ENCODE results near the gene RANBP10. TPM values are rescaled to one million over a fixed set of nuclear protein-coding genes. Genes with fewer than 3 reads are reported as not detected.

Gene RANBP10
- total RNA-seq, 4 donors from 2014 or later: 5.8 to 12.2 (median 8.6) TPM

DNA sequence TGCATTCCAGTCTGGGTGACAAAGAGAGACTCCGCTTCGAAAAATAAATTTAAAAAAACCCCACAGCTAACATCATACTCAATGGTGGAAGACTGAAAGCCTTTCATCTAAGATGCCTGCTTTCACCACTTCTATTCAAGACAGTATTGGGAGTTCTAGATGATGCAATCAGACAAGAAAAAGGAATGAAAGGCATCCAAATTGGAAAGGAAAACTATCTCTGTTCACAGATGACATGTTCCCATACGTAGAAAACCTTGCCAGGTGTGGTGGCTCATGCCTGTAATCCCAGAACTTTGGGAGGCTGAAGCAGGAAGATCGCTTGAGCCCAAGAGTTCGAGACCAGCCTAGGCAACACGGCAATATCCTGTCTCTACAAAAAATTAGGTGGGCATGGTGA, 31.1 kb downstream of the RANBP10 start:
- no peak for DNase-seq (ENCODE audit: extremely low spot score)
- Histone ChIP-seq H3K4me1 (peaks cover 22 to 25% (median 24%) of the 10 kb centered on the region in 4 donors), H3K36me3 (peaks cover 0 to 15% (median 11%) of the 10 kb centered on the region in 4 donors), H3K27ac (replicated peaks in 1 of 4) (no peak overlapping the region), H3K27me3 (no peaks in the 10 kb centered on the region), H3K4me3 (no peak overlapping the region), H3K9me3 (no peaks in the 10 kb centered on the region)
- TF ChIP-seq POLR2A (IDR thresholded peaks at IDR 0.05; ENCODE audit: low read depth): no peak
- intact Hi-C loops (cut with DNase I): no loop called here
- WGBS: 94% methylated on average over 6 of the region's 6 CpGs

GRCh38 chr16:67774457-67774853, 31.9 kb downstream of the RANBP10 start:
- WGBS: 71% methylated on average over 3 of the region's 3 CpGs
- Histone ChIP-seq H3K27me3 (no peaks in the 10 kb centered on the region), H3K4me3 (no peak overlapping the region), H3K27ac (replicated peaks in 1 of 4) (peak overlapping the region in 3 of 4 donors; percentile 36 to 71 (median 40)), H3K9me3 (no peaks in the 10 kb centered on the region), H3K36me3 (peaks cover 5 to 21% (median 15%) of the 10 kb centered on the region in 4 donors), H3K4me1 (peaks cover 19 to 24% (median 23%) of the 10 kb centered on the region in 4 donors)
- intact Hi-C loops (cut with DNase I): no loop called here
- no peak for TF ChIP-seq POLR2A (IDR thresholded peaks at IDR 0.05; ENCODE audit: low read depth)
- TF ChIP-seq EP300 (IDR thresholded peaks at IDR 0.05): no peak
- TF ChIP-seq, protein P1, sequence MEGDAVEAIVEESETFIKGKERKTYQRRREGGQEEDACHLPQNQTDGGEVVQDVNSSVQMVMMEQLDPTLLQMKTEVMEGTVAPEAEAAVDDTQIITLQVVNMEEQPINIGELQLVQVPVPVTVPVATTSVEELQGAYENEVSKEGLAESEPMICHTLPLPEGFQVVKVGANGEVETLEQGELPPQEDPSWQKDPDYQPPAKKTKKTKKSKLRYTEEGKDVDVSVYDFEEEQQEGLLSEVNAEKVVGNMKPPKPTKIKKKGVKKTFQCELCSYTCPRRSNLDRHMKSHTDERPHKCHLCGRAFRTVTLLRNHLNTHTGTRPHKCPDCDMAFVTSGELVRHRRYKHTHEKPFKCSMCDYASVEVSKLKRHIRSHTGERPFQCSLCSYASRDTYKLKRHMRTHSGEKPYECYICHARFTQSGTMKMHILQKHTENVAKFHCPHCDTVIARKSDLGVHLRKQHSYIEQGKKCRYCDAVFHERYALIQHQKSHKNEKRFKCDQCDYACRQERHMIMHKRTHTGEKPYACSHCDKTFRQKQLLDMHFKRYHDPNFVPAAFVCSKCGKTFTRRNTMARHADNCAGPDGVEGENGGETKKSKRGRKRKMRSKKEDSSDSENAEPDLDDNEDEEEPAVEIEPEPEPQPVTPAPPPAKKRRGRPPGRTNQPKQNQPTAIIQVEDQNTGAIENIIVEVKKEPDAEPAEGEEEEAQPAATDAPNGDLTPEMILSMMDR (IDR thresholded peaks at IDR 0.05): no peak
- TF ChIP-seq POLR2AphosphoS5 (IDR thresholded peaks at IDR 0.05): no peak
- no peak for DNase-seq (ENCODE audit: extremely low spot score)

GRCh38 chr16:67773569-67774456, 32.5 kb downstream of the RANBP10 start:
- H3K4me1 ChIP-seq: peaks cover 18 to 24% (median 23%) of the 10 kb centered on the region in 4 donors
- H3K27me3 ChIP-seq: no peaks in the 10 kb centered on the region
- H3K27ac ChIP-seq (replicated peaks in 1 of 4): peak overlapping the region; percentile 36 to 71 (median 40)
- 56% methylated on average over 6 of the region's 6 CpGs for WGBS
- TF ChIP-seq EP300 (IDR thresholded peaks at IDR 0.05) (no peak), POLR2AphosphoS5 (IDR thresholded peaks at IDR 0.05) (no peak), POLR2A (IDR thresholded peaks at IDR 0.05; ENCODE audit: low read depth) (no peak)
- TF ChIP-seq, protein P1 (IDR thresholded peaks at IDR 0.05): no peak
- no peak overlapping the region for H3K4me3 ChIP-seq
- no peak for DNase-seq (ENCODE audit: extremely low spot score)
- no peaks in the 10 kb centered on the region for H3K9me3 ChIP-seq
- H3K36me3 ChIP-seq: peaks cover 5 to 21% (median 16%) of the 10 kb centered on the region in 4 donors
- intact Hi-C loops (cut with DNase I): no loop called here

DNA sequence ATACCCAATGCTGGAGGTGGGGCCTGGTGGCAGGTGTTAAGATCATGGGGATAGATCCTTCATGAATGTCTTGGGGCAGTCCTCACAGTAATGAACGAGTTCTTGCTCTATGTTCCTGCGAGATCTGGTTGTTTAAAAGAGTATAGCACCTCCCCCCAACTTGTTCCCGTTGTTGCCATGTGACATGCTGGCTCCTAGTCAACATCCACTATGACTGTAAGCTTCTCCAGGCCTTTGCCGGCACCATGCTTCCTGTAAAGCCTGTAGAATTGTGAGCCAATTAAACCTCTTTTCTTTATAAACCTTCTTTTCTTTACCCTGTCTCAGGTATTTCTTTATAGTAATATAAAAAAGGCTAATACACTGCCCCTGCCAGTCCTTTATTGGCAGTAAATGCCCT, 33.3 kb downstream of the RANBP10 start:
- Histone ChIP-seq H3K4me1 (peaks cover 18 to 24% (median 23%) of the 10 kb centered on the region in 4 donors), H3K36me3 (peaks cover 5 to 21% (median 19%) of the 10 kb centered on the region in 4 donors), H3K27ac (replicated peaks in 1 of 4) (peak overlapping the region; percentile 36 to 71 (median 40)), H3K4me3 (no peak overlapping the region), H3K9me3 (no peaks in the 10 kb centered on the region), H3K27me3 (no peaks in the 10 kb centered on the region)
- DNase-seq (ENCODE audit: extremely low spot score): no peak
- 14% methylated on average over 4 of the region's 4 CpGs for WGBS
- peak in 1 of 2 donors; percentile 67 for TF ChIP-seq POLR2AphosphoS5 (IDR thresholded peaks at IDR 0.05)
- TF ChIP-seq POLR2A (IDR thresholded peaks at IDR 0.05; ENCODE audit: low read depth): no peak
- intact Hi-C loops (cut with DNase I): no loop called here

DNA sequence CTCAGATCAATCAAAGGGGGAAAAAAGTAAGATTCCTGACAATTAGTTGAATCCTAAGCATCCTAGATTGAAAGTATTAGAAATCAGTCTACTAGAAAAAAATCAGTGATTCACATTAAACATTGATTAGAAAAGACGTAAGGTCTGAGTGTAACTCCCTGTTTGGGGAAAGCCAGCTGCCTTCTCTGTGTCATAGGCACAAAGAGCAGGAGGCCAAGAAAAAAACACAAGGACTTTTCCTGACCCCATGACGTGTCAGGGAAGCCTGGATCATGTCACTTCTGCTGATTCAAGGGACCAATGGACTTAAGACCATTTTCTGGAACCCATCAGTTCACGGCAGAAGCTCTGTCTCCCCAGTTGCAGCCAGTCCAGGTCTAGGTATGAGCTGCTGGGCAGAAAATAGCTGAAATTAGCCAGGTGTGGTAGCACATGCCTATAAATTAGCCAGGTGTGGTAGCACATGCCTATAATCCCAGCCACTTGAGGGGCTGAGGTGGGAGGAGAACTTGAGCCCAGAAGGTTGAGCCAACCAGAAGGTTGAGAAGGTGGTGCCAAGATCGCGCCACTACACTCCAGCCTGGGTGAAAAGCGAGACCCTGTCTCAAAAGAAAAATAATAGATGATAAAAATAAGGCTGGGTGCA, 35.9 kb downstream of the RANBP10 start:
- DNase-seq (ENCODE audit: extremely low spot score): no peak
- no peaks in the 10 kb centered on the region for H3K9me3 ChIP-seq
- WGBS: 91% methylated on average over 5 of the region's 6 CpGs
- intact Hi-C loops (cut with DNase I): no loop called here
- H3K36me3 ChIP-seq: peaks cover 5 to 36% (median 27%) of the 10 kb centered on the region in 4 donors
- H3K4me3 ChIP-seq: no peak overlapping the region
- no peaks in the 10 kb centered on the region for H3K27me3 ChIP-seq
- H3K4me1 ChIP-seq: peaks cover 18 to 24% (median 23%) of the 10 kb centered on the region in 4 donors
- no peak for TF ChIP-seq POLR2A (IDR thresholded peaks at IDR 0.05; ENCODE audit: low read depth)
- TF ChIP-seq POLR2AphosphoS5 (IDR thresholded peaks at IDR 0.05): no peak
- TF ChIP-seq EP300 (IDR thresholded peaks at IDR 0.05): no peak
- TF ChIP-seq, protein P1 (IDR thresholded peaks at IDR 0.05): no peak
- H3K27ac ChIP-seq (replicated peaks in 1 of 4): no peak overlapping the region
